Ishikawa (cell line): Measurements from ENCODE around the gene PITPNM1.

Source experiments
- CEBPB ChIP-seq: IDR thresholded peaks from 2 replicates; pipeline ENCODE4 v1.6.1; 2012
- CREB1 ChIP-seq: IDR thresholded peaks from 2 replicates; pipeline ENCODE4 v1.6.1; 2012; ENCODE audit warnings: low read depth
- EGR1 ChIP-seq: IDR thresholded peaks from 2 replicates; pipeline ENCODE4 v1.6.1; 2012
- EP300 ChIP-seq: IDR thresholded peaks from 2 replicates; pipeline ENCODE4 v1.6.1; 2012; ENCODE audit warnings: borderline replicate concordance
- FOXM1 ChIP-seq: IDR thresholded peaks from 2 replicates; pipeline ENCODE4 v1.6.1; 2012; ENCODE audit warnings: low read depth, borderline replicate concordance
- NFIC ChIP-seq: IDR thresholded peaks from 2 replicates; pipeline ENCODE4 v1.6.1; 2012
- RAD21 ChIP-seq: IDR thresholded peaks from 2 replicates; pipeline ENCODE4 v1.6.1; 2012; ENCODE audit warnings: low read depth
- TAF1 ChIP-seq: IDR thresholded peaks from 2 replicates; pipeline ENCODE4 v1.6.1; 2012; ENCODE audit warnings: low read depth, mild to moderate bottlenecking
- TEAD4 ChIP-seq: IDR thresholded peaks from 2 replicates; pipeline ENCODE4 v1.6.1; 2012
- YY1 ChIP-seq: IDR thresholded peaks from 2 replicates; pipeline ENCODE4 v1.6.1; 2012; ENCODE audit warnings: low read depth
- TF ChIP-seq, protein P1 (sequence below): IDR thresholded peaks from 2 replicates; pipeline ENCODE4 v1.6.1; 2012
- TF ChIP-seq, protein P2 (sequence below): IDR thresholded peaks from 2 replicates; pipeline ENCODE4 v1.6.1; 2012; ENCODE audit warnings: low read depth, mild to moderate bottlenecking
- TF ChIP-seq, protein P3 (sequence below): IDR thresholded peaks from 2 replicates; pipeline ENCODE4 v1.6.1; 2012

DNA sequence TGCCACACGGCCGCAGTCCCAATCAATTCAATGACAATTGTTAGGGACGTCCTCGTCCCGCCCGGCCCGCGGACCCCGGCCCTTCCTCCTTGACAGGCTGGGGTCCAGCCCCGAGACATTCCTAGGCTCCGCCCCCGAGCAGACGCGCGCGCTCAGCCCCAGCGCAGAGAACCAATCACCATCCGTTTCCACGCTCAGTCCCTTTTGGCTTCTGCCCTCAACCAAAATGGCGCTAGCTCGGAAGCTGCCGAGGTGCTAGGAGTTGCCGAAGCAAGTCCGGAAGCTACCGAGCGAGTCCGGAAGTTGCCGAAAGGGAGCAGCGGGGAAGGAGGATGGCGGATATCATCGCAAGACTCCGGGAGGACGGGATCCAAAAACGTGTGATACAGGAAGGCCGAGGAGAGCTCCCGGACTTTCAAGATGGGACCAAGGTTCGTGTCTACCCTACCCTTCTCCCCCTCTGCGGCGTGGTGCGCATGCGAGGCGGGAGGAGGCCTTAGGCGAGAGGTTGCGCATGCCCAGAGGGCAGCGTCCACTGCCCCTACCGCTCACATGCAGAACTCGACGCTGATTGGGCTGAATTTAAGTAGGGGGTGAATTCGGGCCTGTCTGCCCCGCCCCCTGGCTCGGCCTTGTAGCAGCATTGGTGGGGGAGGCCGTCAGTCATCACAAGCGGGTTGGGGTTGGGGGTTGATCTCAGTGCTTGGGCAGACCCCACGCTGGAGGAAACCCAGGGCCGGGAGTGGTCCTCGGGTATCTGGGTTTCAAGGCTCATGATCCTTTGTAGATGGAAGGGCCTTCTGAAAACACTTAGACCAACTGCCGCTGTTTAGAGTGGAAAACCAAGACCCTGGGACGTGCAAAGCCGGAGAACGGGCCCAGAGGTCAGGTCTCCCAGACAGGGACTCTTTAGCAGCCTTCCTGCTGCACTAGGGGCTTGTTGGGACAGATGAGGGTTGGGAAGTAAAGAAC is 22.1 kb downstream of the PITPNM1 start, which contains the start of gene AIP:
- TF ChIP-seq CEBPB (no peak), YY1 (peak; percentile 99), EP300 (no peak), TEAD4 (0 out of 2 replicates have a peak, but pooled peaks have one; percentile 35), RAD21 (no peak), EGR1 (no peak), NFIC (no peak), CREB1 (peak; percentile 59), FOXM1 (no peak), TAF1 (peak; percentile 57)
- TF ChIP-seq, protein P1, sequence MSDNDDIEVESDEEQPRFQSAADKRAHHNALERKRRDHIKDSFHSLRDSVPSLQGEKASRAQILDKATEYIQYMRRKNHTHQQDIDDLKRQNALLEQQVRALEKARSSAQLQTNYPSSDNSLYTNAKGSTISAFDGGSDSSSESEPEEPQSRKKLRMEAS: peak; percentile 100
- TF ChIP-seq, protein P2, sequence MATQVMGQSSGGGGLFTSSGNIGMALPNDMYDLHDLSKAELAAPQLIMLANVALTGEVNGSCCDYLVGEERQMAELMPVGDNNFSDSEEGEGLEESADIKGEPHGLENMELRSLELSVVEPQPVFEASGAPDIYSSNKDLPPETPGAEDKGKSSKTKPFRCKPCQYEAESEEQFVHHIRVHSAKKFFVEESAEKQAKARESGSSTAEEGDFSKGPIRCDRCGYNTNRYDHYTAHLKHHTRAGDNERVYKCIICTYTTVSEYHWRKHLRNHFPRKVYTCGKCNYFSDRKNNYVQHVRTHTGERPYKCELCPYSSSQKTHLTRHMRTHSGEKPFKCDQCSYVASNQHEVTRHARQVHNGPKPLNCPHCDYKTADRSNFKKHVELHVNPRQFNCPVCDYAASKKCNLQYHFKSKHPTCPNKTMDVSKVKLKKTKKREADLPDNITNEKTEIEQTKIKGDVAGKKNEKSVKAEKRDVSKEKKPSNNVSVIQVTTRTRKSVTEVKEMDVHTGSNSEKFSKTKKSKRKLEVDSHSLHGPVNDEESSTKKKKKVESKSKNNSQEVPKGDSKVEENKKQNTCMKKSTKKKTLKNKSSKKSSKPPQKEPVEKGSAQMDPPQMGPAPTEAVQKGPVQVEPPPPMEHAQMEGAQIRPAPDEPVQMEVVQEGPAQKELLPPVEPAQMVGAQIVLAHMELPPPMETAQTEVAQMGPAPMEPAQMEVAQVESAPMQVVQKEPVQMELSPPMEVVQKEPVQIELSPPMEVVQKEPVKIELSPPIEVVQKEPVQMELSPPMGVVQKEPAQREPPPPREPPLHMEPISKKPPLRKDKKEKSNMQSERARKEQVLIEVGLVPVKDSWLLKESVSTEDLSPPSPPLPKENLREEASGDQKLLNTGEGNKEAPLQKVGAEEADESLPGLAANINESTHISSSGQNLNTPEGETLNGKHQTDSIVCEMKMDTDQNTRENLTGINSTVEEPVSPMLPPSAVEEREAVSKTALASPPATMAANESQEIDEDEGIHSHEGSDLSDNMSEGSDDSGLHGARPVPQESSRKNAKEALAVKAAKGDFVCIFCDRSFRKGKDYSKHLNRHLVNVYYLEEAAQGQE: no peak
- TF ChIP-seq, protein P3, sequence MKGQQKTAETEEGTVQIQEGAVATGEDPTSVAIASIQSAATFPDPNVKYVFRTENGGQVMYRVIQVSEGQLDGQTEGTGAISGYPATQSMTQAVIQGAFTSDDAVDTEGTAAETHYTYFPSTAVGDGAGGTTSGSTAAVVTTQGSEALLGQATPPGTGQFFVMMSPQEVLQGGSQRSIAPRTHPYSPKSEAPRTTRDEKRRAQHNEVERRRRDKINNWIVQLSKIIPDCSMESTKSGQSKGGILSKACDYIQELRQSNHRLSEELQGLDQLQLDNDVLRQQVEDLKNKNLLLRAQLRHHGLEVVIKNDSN: no peak
